H1 (cell line): ENCODE data around the gene EPHA6. TPM values are rescaled to one million over a fixed set of nuclear protein-coding genes. Genes with fewer than 3 reads are reported as not detected.

Experiments
- CBX8 ChIP-seq: fragments of 300-800, 300-1000 bp; sonication (generic); IDR thresholded peaks from 2 replicates; pipeline ENCODE4 v1.7.1; 2016; ENCODE audit warnings: low read depth, low read length, borderline replicate concordance
- GTF2F1 ChIP-seq: IDR thresholded peaks from 2 replicates; pipeline ENCODE4 v1.6.1; 2012; ENCODE audit warnings: low read depth, low read length, improper control_type of control experiment, borderline replicate concordance
- RAD21 ChIP-seq, 2 experiments: IDR thresholded peaks in 1 of 2; conservative IDR thresholded peaks in 1 of 2; 2 replicates each; pipeline ENCODE4 v1.6.1; 2011; ENCODE audit warnings: low read depth in 2 of 2, low read length in 2 of 2, improper control_type of control experiment in 1 of 2, inconsistent platforms in 1 of 2, mild to moderate bottlenecking in 1 of 2, moderate library complexity in 1 of 2
- polyA plus RNA-seq, 7 experiments: library from polyadenylated mRNA; depleted of rRNA in 3 of 7; stranded (reverse) in 5 of 7; unstranded in 2 of 7; fragments of >200 nt in 5 of 7; fragments of 200-250 nt in 2 of 7; gene quantifications; 1 replicate in 5 of 7; 2 replicates in 1 of 7; 4 replicates in 1 of 7; pipeline versions ENCODE4 v1.2.1 to v1.2.3, GENCODE V29; 2011 to 2013; ENCODE audit warnings: missing spikeins in 2 of 7, mixed read lengths in 2 of 7
- total RNA-seq: library from RNA; stranded (reverse); fragmentation: NEBNext Ultra II Directional; extraction: Animal tissue kit (Norgen Biotek cat#: 25700); gene quantifications from 2 replicates; pipeline ENCODE4 v1.2.1, GENCODE V29; 2021
- TF ChIP-seq, protein P1 (sequence below): fragments of 300-600 bp; sonication (generic); IDR thresholded peaks from 2 replicates; pipeline ENCODE4 v1.7.1; 2012; ENCODE audit warnings: low read length, moderate library complexity, mild to moderate bottlenecking, inconsistent platforms; ENCODE audit not compliant: insufficient replicate concordance

The EPHA6 gene
- total and polyA plus RNA-seq, 2 of the 8 experiments (the other 6 are each of a cell fraction or from before 2014, with no cell fraction given) = 0.83 to 3.2 TPM

DNA sequence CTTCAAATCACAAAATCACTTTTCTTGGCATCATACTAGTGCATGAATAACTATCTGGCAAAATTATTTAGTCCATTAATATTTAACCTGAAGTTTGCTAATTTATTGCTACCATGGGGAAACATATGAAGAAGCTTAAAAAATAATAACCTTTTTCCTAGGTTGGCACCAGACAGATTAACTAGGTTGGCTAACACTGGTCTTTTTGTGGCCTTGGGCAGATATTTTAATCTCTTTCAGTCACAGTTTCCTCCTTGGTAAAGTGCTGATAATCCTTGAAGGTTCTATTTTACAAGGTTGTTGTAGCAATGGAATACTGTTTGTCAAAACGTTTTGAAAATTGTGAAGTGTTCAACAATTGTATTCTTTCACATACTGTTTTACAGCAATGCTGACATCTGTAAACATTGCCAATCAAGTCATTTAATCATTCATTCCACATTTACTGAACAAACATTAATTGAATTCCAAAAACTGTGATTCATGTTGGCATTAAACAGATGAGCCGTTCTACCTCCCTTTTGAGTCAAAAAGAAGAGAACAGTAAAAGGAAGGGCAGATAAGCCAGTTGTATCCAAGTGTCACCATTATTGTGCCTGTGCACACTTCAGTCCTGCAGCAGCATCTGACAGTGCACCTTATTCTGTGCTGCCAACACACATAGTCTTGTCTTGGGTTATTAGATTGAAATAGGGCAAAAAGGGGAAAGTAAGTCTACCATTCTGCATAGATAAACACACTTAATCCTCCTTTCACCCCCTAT lies 21.9 kb downstream of the EPHA6 start (continued):
- TF ChIP-seq, protein P1, sequence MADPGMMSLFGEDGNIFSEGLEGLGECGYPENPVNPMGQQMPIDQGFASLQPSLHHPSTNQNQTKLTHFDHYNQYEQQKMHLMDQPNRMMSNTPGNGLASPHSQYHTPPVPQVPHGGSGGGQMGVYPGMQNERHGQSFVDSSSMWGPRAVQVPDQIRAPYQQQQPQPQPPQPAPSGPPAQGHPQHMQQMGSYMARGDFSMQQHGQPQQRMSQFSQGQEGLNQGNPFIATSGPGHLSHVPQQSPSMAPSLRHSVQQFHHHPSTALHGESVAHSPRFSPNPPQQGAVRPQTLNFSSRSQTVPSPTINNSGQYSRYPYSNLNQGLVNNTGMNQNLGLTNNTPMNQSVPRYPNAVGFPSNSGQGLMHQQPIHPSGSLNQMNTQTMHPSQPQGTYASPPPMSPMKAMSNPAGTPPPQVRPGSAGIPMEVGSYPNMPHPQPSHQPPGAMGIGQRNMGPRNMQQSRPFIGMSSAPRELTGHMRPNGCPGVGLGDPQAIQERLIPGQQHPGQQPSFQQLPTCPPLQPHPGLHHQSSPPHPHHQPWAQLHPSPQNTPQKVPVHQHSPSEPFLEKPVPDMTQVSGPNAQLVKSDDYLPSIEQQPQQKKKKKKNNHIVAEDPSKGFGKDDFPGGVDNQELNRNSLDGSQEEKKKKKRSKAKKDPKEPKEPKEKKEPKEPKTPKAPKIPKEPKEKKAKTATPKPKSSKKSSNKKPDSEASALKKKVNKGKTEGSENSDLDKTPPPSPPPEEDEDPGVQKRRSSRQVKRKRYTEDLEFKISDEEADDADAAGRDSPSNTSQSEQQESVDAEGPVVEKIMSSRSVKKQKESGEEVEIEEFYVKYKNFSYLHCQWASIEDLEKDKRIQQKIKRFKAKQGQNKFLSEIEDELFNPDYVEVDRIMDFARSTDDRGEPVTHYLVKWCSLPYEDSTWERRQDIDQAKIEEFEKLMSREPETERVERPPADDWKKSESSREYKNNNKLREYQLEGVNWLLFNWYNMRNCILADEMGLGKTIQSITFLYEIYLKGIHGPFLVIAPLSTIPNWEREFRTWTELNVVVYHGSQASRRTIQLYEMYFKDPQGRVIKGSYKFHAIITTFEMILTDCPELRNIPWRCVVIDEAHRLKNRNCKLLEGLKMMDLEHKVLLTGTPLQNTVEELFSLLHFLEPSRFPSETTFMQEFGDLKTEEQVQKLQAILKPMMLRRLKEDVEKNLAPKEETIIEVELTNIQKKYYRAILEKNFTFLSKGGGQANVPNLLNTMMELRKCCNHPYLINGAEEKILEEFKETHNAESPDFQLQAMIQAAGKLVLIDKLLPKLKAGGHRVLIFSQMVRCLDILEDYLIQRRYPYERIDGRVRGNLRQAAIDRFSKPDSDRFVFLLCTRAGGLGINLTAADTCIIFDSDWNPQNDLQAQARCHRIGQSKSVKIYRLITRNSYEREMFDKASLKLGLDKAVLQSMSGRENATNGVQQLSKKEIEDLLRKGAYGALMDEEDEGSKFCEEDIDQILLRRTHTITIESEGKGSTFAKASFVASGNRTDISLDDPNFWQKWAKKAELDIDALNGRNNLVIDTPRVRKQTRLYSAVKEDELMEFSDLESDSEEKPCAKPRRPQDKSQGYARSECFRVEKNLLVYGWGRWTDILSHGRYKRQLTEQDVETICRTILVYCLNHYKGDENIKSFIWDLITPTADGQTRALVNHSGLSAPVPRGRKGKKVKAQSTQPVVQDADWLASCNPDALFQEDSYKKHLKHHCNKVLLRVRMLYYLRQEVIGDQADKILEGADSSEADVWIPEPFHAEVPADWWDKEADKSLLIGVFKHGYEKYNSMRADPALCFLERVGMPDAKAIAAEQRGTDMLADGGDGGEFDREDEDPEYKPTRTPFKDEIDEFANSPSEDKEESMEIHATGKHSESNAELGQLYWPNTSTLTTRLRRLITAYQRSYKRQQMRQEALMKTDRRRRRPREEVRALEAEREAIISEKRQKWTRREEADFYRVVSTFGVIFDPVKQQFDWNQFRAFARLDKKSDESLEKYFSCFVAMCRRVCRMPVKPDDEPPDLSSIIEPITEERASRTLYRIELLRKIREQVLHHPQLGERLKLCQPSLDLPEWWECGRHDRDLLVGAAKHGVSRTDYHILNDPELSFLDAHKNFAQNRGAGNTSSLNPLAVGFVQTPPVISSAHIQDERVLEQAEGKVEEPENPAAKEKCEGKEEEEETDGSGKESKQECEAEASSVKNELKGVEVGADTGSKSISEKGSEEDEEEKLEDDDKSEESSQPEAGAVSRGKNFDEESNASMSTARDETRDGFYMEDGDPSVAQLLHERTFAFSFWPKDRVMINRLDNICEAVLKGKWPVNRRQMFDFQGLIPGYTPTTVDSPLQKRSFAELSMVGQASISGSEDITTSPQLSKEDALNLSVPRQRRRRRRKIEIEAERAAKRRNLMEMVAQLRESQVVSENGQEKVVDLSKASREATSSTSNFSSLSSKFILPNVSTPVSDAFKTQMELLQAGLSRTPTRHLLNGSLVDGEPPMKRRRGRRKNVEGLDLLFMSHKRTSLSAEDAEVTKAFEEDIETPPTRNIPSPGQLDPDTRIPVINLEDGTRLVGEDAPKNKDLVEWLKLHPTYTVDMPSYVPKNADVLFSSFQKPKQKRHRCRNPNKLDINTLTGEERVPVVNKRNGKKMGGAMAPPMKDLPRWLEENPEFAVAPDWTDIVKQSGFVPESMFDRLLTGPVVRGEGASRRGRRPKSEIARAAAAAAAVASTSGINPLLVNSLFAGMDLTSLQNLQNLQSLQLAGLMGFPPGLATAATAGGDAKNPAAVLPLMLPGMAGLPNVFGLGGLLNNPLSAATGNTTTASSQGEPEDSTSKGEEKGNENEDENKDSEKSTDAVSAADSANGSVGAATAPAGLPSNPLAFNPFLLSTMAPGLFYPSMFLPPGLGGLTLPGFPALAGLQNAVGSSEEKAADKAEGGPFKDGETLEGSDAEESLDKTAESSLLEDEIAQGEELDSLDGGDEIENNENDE = no peak
- no peak for TF ChIP-seq CBX8
- no peak for TF ChIP-seq RAD21 (IDR thresholded peaks at IDR 0.05 in 1 of 2, conservative IDR thresholded peaks at IDR 0.05 in 1 of 2; ENCODE audit: low read depth in 2 of 2, low read length in 2 of 2)
- TF ChIP-seq GTF2F1 = no peak
